Measurements from ENCODE around the gene CCT5.

CCT5 gene

GRCh38 chr5:10227379-10227778 is 22.7 kb upstream of the CCT5 start:
- Histone ChIP-seq H3K27ac (ENCODE audit: low read depth, low read length, poor library complexity, severe bottlenecking) (no peak overlapping the region), H3K79me2 (ENCODE audit: insufficient read depth, low read length) (no peaks in the 10 kb centered on the region)
- TF ChIP-seq EZH2 (IDR thresholded peaks at IDR 0.05; ENCODE audit: borderline replicate concordance, low read length) (no peak), CTCF (IDR thresholded peaks at IDR 0.05; ENCODE audit: low read length) (no peak)

GRCh38 chr5:10228288-10228687 is 21.8 kb upstream of the CCT5 start:
- H3K9me3 ChIP-seq (ENCODE audit: low read length), result no peaks in the 10 kb centered on the region
- H3K4me1 ChIP-seq (ENCODE audit: insufficient read depth, low read length, severe bottlenecking), result no peaks in the 10 kb centered on the region

More at GRCh38 chr5:10227379-10227778, 22.7 kb upstream of the CCT5 start:
- H3K4me3 ChIP-seq (ENCODE audit: low read depth, low read length, poor library complexity, severe bottlenecking), result no peak overlapping the region
- H3K4me1 ChIP-seq (ENCODE audit: insufficient read depth, low read length, severe bottlenecking), result no peaks in the 10 kb centered on the region
- H3F3A ChIP-seq (ENCODE audit: insufficient read depth, low read length), result no peaks in the 10 kb centered on the region
- H3K27me3 ChIP-seq (ENCODE audit: insufficient read depth, low read length), result no peaks in the 10 kb centered on the region
- no peaks in the 10 kb centered on the region for H3K9me2 ChIP-seq (ENCODE audit: low read depth, low read length)
- no peak overlapping the region for H2AFZ ChIP-seq (ENCODE audit: low read length)
- no peaks in the 10 kb centered on the region for H4K20me1 ChIP-seq (ENCODE audit: insufficient read depth, low read length)
- H3K4me2 ChIP-seq (ENCODE audit: low read length), result no peak overlapping the region
- peaks cover 3% of the 10 kb centered on the region for H3K36me3 ChIP-seq (ENCODE audit: insufficient read depth, low read length)
- no peak overlapping the region for H3K9ac ChIP-seq (ENCODE audit: low read length)
- no peaks in the 10 kb centered on the region for H3K9me3 ChIP-seq (ENCODE audit: low read length)

GRCh38 chr5:10229306-10230048 is 20.6 kb upstream of the CCT5 start:
- Histone ChIP-seq H3K36me3 (ENCODE audit: insufficient read depth, low read length) (peaks cover 12% of the 10 kb centered on the region), H3K4me3 (ENCODE audit: low read depth, low read length, poor library complexity, severe bottlenecking) (no peak overlapping the region), H3K9me2 (ENCODE audit: low read depth, low read length) (no peaks in the 10 kb centered on the region), H3K27me3 (ENCODE audit: insufficient read depth, low read length) (no peaks in the 10 kb centered on the region), H3F3A (ENCODE audit: insufficient read depth, low read length) (no peaks in the 10 kb centered on the region), H3K9me3 (ENCODE audit: low read length) (no peaks in the 10 kb centered on the region), H2AFZ (ENCODE audit: low read length) (no peak overlapping the region), H3K4me2 (ENCODE audit: low read length) (no peak overlapping the region), H3K4me1 (ENCODE audit: insufficient read depth, low read length, severe bottlenecking) (no peaks in the 10 kb centered on the region), H3K9ac (ENCODE audit: low read length) (no peak overlapping the region), H3K79me2 (ENCODE audit: insufficient read depth, low read length) (no peaks in the 10 kb centered on the region), H3K27ac (ENCODE audit: low read depth, low read length, poor library complexity, severe bottlenecking) (no peak overlapping the region), H4K20me1 (ENCODE audit: insufficient read depth, low read length) (no peaks in the 10 kb centered on the region)
- TF ChIP-seq EZH2 (IDR thresholded peaks at IDR 0.05; ENCODE audit: borderline replicate concordance, low read length), result no peak
- TF ChIP-seq CTCF (IDR thresholded peaks at IDR 0.05; ENCODE audit: low read length), result no peak

More at GRCh38 chr5:10228288-10228687, 21.8 kb upstream of the CCT5 start:
- TF ChIP-seq CTCF (IDR thresholded peaks at IDR 0.05; ENCODE audit: low read length), result no peak
- no peak for TF ChIP-seq EZH2 (IDR thresholded peaks at IDR 0.05; ENCODE audit: borderline replicate concordance, low read length)
- H3K79me2 ChIP-seq (ENCODE audit: insufficient read depth, low read length), result no peaks in the 10 kb centered on the region
- no peak overlapping the region for H3K27ac ChIP-seq (ENCODE audit: low read depth, low read length, poor library complexity, severe bottlenecking)
- H3K36me3 ChIP-seq (ENCODE audit: insufficient read depth, low read length), result peaks cover 3% of the 10 kb centered on the region
- no peaks in the 10 kb centered on the region for H3K9me2 ChIP-seq (ENCODE audit: low read depth, low read length)
- H3K9ac ChIP-seq (ENCODE audit: low read length), result no peak overlapping the region
- no peak overlapping the region for H2AFZ ChIP-seq (ENCODE audit: low read length)
- no peak overlapping the region for H3K4me3 ChIP-seq (ENCODE audit: low read depth, low read length, poor library complexity, severe bottlenecking)
- no peaks in the 10 kb centered on the region for H3F3A ChIP-seq (ENCODE audit: insufficient read depth, low read length)
- no peaks in the 10 kb centered on the region for H3K27me3 ChIP-seq (ENCODE audit: insufficient read depth, low read length)
- H4K20me1 ChIP-seq (ENCODE audit: insufficient read depth, low read length), result no peaks in the 10 kb centered on the region
- no peak overlapping the region for H3K4me2 ChIP-seq (ENCODE audit: low read length)

Data from OCI-LY1 (cell line).